HG02610 (cell line): ENCODE measurements around the gene DNAJC5G.
A peak's percentile ranks its signal among the peaks of the same experiment; 100 is the strongest.
"Not testable (repeated sequence)": the region's sequence is repeated elsewhere in the genome, so short reads cannot be mapped to it uniquely, and the experiment has no call there.

ENCODE experiments used
- ATAC-seq: cut with Tn5 transposase; IDR thresholded peaks from one replicate; pipeline ENCODE4 v1.9.1; 2021; ENCODE audit warnings: mild to moderate bottlenecking, moderate library complexity; ENCODE audit not compliant: unreplicated experiment

DNAJC5G gene

GRCh38 chr2:27307545-27308358, 32.5 kb downstream of the DNAJC5G start:
- ATAC-seq, result no peak

GRCh38 chr2:27308359-27308881, 33.2 kb downstream of the DNAJC5G start, which contains the start of gene UCN:
Gene UCN, minus strand, starts transcription at chr2:27308445. Its CDS starts 550 bp downstream, at chr2:27307895.
- no peak for ATAC-seq

GRCh38 chr2:27309651-27310050, 34.4 kb downstream of the DNAJC5G start:
- no peak for ATAC-seq

- ATAC-seq, result no peak
Observed at GRCh38 chr2:27312152-27312551, 36.9 kb downstream of the DNAJC5G start.

- ATAC-seq, result no peak
Observed at GRCh38 chr2:27313882-27314645, 38.8 kb downstream of the DNAJC5G start.

GRCh38 chr2:27314709-27315108, 39.5 kb downstream of the DNAJC5G start:
- no peak for ATAC-seq

- ATAC-seq, result no peak
Observed at GRCh38 chr2:27315122-27315521, 39.9 kb downstream of the DNAJC5G start.

- no peak for ATAC-seq
Observed at GRCh38 chr2:27316655-27317412, 41.6 kb downstream of the DNAJC5G start.

- not testable (repeated sequence) for ATAC-seq
Observed at GRCh38 chr2:27319839-27320238, 44.6 kb downstream of the DNAJC5G start.

GRCh38 chr2:27320958-27321543, 45.8 kb downstream of the DNAJC5G start:
- no peak for ATAC-seq

GRCh38 chr2:27322301-27322765, 47.1 kb downstream of the DNAJC5G start:
- ATAC-seq, result no peak

GRCh38 chr2:27322766-27323595, 47.7 kb downstream of the DNAJC5G start, which contains the start of gene MPV17:
Gene MPV17, minus strand, starts transcription at chr2:27323097. Its CDS starts 580 bp downstream, at chr2:27322517.
- ATAC-seq, result peak; percentile 87

GRCh38 chr2:27323596-27324285, 48.5 kb downstream of the DNAJC5G start:
- no peak for ATAC-seq

- ATAC-seq, result no peak
Observed at GRCh38 chr2:27324720-27325119, 49.5 kb downstream of the DNAJC5G start.
